GM18907 (cell line): ENCODE measurements around the gene VSIG10L2.

Experiments used
- ATAC-seq: cut with Tn5 transposase; IDR thresholded peaks from one replicate; pipeline ENCODE4 v1.9.1; 2021; ENCODE audit warnings: mild to moderate bottlenecking, moderate library complexity; ENCODE audit not compliant: unreplicated experiment

The VSIG10L2 gene

GRCh38 chr11:125946712-125947418 lies 1.0 kb downstream of the VSIG10L2 start:
- no peak for ATAC-seq

DNA sequence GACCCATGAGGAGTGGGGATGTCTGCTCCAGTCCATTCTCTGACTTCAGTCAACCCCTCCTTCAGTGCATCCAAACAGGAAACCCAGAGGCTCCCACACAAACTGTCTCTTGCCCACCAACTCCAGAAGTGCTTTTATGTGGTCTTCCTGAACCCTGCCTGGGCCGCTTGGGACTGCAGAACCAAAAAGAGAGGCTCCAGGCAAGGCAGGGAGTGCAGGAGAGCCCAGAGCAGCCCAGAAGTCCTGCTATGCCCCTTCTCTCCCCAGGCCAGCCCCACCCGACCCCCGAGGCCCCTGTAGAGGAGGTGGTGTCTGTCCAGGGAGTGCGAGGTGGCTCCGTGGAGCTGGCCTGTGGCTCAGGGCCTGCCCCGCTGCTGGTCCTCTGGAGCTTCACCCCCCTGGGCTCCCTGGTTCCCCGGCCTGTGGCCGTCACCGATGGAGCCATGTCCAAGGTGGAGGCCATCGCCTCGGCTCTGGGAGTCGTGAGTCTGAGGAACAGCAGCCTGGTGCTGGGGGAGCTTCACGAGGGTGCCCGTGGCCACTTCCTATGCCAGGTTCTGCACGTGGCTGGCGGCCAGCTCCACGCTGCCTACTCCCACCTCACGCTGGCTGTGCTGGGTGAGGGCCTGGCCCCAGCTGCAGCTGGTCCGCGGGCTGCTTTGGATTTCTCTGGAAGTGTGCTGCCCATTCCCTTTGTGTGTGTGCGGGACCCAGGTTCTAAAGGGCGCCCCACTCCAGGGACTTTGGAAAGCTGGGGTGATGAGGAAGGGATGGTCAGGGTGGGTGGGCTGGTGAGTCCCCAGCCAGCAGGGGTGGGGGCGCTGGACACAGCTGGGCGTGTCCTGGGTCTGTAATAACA lies 1.8 kb downstream of the VSIG10L2 start:
- ATAC-seq = no peak

GRCh38 chr11:125948278-125949051 lies 2.6 kb downstream of the VSIG10L2 start:
- no peak for ATAC-seq

DNA sequence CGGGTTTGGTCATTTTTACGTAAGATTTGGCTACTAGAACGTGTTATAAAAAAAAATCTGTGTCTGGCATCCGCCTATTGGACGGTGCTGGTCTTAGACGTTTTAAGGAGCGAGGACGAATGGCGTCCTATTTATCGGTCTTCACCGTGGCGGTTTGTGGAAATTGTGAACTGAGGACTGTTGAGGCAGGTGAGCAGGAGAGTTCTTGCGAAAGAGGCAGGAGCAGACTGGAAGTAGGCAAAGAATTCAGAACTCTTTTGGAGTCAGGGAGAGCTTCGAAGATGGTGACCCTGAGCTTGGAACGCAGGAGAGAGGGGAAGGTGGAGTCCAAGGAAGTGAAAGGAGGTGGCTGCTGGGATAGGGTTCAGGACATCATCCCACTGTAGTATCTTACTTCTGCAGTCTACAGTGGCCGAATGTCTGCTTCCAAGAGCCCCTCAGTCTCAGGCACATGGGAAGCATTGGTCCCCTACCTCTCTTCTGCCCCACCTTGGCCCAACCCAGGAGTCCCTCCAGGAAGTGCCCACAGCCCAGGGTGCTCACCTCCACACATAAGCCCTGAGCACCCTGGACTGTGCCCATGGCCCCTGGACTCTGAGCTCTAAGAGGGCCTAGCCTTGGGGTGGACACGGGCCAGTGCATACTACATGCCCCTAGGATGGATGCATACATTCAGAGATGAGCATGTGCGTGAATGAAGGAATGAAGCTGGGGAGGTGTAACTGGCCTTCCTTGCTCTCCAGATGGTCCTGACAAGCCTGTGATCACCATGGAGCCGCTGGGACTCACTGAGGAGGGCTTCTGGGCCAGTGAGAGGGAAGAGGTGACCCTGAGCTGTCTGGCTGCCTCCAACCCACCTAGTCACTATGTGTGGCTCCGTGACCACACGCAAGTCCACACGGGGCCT lies 3.7 kb downstream of the VSIG10L2 start:
- ATAC-seq = no peak

GRCh38 chr11:125950178-125950490 lies 4.3 kb downstream of the VSIG10L2 start:
- ATAC-seq = no peak

DNA sequence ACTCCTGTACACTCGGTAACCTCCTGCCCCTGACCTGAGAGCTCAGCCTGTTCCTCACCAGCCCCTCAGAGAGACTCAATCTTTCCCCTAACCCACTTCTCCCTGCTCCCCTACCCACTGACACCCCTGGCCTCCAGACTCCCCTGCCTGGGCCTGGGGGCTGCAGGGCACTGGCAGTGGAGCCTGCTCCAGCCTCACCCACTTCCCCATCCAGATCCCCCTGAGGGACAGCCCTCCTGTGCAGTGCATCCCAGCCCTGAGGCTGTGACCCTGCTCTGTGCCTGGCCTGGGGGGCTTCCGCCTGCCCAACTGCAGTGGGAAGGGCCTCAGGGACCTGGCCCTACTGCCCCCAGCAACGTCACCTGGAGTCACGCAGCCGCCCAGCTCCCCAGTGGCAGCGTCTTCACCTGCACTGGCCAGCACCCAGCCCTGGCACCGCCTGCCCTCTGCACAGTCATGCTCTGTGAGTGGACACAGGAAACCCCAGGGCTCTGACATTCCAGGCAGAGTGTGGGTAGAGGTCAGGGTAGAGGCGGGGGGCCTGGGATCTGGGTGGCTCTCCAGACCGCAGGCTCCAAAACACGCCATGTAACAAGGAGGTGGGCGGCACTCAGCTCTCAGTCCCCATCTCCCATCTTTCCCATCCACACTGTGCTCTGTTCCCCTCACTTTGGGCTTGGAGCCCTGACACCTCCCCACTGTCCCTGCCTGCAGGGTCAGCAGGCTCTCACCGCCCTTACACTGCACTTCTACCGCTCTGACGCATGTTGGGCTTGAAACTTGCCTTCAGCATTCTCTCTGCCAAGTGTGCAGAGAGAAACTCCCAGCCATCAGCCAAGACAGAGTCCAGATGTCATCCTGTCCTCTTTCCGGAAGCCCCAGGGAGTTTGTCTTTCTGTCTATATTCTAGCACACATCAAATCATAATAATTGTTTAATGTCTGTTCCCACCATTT lies 5.1 kb downstream of the VSIG10L2 start:
- no peak for ATAC-seq

GRCh38 chr11:125951731-125952130 lies 5.9 kb downstream of the VSIG10L2 start:
- no peak for ATAC-seq

DNA sequence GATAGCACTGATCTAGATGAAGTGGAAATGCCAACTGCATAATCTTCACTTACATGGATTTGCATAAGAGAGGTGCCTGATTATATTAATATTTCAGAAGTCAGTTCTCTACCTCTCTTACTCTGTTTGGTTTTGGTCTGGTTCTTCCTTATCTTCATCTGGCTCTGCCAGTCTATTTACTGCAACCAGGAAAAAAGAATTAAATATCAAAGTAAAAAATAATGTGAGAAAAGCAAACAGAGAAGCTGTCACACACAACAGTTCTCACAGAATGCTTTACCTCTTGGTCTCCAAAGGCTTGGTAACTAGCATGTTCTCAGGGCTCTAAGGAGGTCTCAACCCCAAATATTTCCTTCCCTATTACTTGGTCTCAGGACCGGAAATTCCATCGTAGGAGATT lies 6.7 kb downstream of the VSIG10L2 start:
- no peak for ATAC-seq

DNA sequence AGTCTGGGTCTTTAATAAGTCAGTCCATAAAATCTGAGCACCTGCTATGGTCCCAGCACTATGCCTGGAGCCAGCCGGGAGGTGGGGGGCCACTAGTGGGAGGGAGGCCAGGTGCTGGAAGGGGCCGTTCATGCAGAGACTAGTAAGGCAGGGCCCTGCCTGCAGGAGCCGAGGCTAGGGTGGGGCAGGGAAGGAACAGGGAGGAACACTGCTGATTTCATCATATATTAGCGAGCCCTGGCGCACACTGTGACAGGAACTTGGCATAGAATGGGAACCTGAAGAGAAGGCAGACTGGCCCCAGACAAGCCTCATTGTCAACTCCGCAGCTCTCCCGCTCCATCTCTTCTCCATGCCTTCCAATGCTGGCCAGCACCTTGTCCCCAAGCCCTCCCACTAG lies 7.1 kb downstream of the VSIG10L2 start:
- no peak for ATAC-seq

DNA sequence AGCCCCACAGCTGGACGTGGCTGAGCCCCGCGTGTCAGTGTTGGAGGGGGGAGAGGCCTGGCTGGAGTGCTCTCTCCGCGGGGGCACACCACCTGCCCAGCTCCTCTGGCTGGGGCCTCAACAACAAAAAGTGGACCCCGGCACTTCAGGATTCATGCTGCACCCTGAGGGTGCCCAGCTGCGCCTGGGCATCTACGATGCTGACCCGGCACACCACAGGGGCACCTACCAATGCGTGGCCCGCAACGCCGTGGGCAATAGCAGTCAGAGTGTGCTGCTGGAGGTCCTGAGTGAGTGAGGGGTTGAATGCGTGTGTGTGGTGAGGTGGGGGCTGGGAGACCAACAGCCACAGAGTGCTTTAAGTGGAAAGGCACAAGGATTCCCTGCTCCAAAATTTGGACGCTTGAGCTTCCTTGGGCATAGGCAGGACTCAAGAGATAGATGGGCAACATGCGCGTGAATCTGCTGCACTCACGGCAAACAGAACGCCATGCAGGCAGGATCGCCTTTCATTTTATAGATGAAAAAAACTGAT lies 7.6 kb downstream of the VSIG10L2 start:
- ATAC-seq = no peak

GRCh38 chr11:125954123-125954944 lies 8.5 kb downstream of the VSIG10L2 start:
- no peak for ATAC-seq

GRCh38 chr11:125954945-125955640 lies 9.2 kb downstream of the VSIG10L2 start:
- ATAC-seq = no peak

GRCh38 chr11:125955856-125956255 lies 10.0 kb downstream of the VSIG10L2 start:
- ATAC-seq = no peak

DNA sequence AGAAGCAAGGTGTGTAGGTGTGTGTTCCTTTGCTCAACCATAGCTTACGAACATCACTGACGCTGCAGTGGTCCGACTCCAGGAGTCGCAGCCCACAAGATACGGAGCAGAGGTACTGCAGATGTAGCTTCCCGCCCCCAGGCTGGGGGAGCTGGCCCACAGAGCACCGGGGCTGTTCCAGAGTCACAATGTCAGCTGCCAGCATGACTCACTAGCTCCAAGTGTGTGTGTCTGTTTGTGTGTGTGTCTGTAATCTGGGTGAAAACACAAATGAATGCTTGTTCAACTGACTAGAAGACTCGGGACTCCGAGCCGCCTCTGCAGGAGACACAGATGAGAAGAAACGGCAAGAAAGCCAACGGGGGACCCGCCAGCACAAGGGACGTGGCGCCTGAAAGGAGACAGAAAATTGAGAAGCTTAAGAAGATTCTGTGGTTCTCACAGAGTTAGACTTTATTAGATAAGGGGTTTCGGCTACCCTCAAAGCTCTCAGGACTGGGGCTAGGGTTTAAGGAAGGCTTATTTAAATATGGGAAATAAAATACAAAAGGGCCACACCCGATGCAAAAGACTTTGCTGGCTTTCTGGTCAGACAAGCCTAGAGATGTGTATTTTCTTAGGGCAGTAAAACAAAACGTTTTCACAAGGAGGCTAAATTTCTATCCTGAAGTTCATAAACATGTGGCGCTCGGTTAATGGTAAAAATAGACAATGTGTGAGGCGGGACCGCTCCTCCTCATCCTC lies 10.7 kb downstream of the VSIG10L2 start:
- no peak for ATAC-seq

GRCh38 chr11:125957618-125958332 lies 11.9 kb downstream of the VSIG10L2 start:
- ATAC-seq = no peak

- no peak for ATAC-seq
Observed at GRCh38 chr11:125958872-125959400, 13.1 kb downstream of the VSIG10L2 start.
